Breast epithelium (tissue), 4 donors: Measurements from ENCODE around the gene GAST. TPM values are rescaled to one million over a fixed set of nuclear protein-coding genes. Genes with fewer than 3 reads are reported as not detected.
A peak's percentile ranks its signal among the peaks of the same experiment; 100 is the strongest.

Experiments used
- DNase-seq, 2 donors: peaks; one replicate each; pipeline ENCODE4 v3.0.0-alpha.2; 2019; ENCODE audit warnings: low spot score in 2 of 2
- H3K27ac ChIP-seq, 2 donors: fragments of 200-600 bp; sonication (generic) in 1 of 2; one replicate each; pipeline ENCODE4 v1.5.1; 2016 to 2019; ENCODE audit warnings: mild to moderate bottlenecking in 1 of 2
- H3K27me3 ChIP-seq, 2 donors: fragments of 200-600 bp; sonication (generic) in 1 of 2; one replicate each; pipeline versions ENCODE4 v1.5.1 to v1.6.0; 2017 to 2019; ENCODE audit warnings: control low read depth in 1 of 2, mild to moderate bottlenecking in 1 of 2
- H3K36me3 ChIP-seq: fragments of 200-600 bp; one replicate; pipeline ENCODE4 v1.5.1; 2019
- H3K4me1 ChIP-seq, 2 donors: fragments of 200-600 bp; sonication (generic); one replicate each; pipeline ENCODE4 v1.5.1; 2016 to 2019; ENCODE audit warnings: control low read depth in 1 of 2
- H3K4me3 ChIP-seq, 3 donors: fragments of 200-600 bp; sonication (generic); 1 replicate in 2 of 3; 2 replicates in 1 of 3; pipeline ENCODE4 v1.5.1; 2016 to 2019; ENCODE audit warnings: mild to moderate bottlenecking in 3 of 3, moderate library complexity in 2 of 3
- H3K9me3 ChIP-seq, 2 donors: fragments of 200-600 bp; sonication (generic) in 1 of 2; one replicate each; pipeline ENCODE4 v1.5.1; 2016 to 2019; ENCODE audit warnings: control low read depth in 1 of 2
- POLR2A ChIP-seq: fragments of 450-650 bp; IDR thresholded peaks from one replicate; pipeline ENCODE4 v1.6.1; 2016; ENCODE audit warnings: antibody characterized with exemption, mild to moderate bottlenecking, moderate library complexity
- POLR2AphosphoS5 ChIP-seq, 3 donors: sonication (generic); formaldehyde crosslinking; IDR thresholded peaks; one replicate each; pipeline ENCODE4 v1.6.1; 2017; ENCODE audit warnings: antibody characterized with exemption in 3 of 3
- intact Hi-C: fragments of 100-400 bp; cut with DNase I; formaldehyde crosslinking; loops from one replicate; pipeline ENCODE4 v1.15.1; 2023; ENCODE audit warnings: low total_unique reads
- total RNA-seq, 3 donors: library from RNA; depleted of rRNA; stranded (reverse); fragments of >200 nt; gene quantifications; one replicate each; pipeline ENCODE4 v1.1.0, GENCODE V29; 2016
- TF ChIP-seq, protein P1 (sequence below), 3 donors: fragments of 450-650 bp; IDR thresholded peaks; one replicate each; pipeline ENCODE4 v1.5.1; 2016 to 2017; ENCODE audit warnings: antibody characterized with exemption in 3 of 3, mild to moderate bottlenecking in 3 of 3, moderate library complexity in 3 of 3

Gene GAST
- total RNA-seq, 3 donors from 2014 or later: not detected

DNA sequence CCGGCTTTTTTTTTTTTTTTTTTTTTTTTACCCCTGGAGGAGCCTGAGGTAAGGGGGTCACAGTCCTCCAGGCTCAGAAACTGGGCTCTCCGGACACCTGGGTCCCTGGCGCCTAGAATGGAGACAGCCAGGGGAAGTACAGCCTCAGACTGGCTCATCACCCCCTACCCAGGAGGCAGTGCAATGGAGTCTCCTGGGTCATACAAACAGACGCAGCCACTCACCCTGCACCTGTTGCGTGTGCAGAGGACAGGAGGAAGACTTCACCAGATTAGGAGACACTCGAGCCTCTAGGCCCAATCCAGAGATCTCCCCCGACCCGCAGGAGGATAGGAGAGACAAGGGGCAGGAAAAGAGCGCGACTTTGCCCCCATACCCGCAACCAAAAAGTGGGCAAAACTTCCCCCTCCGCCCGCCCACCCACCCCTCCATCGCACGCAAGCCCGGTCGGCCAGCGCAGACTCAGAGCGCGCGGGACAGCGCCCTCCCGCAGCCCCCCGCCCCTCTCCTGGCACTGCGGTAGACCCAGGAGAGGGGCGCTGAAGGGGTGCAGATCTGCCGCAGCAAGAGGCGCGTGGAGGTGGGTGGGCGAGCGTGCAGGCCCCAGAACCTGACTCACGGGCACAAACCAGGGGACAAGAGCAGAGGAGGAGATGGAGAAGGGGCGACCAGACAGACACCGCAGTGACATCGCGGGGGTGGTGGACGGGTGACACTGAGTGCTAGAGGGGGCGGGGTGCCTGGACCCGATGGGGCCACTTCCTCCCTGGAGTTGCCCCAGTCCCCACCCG, 21.4 kb downstream of the GAST start:
- TF ChIP-seq POLR2A (no peak), POLR2AphosphoS5 (IDR thresholded peaks at IDR 0.05) (no peak)
- TF ChIP-seq, protein P1, sequence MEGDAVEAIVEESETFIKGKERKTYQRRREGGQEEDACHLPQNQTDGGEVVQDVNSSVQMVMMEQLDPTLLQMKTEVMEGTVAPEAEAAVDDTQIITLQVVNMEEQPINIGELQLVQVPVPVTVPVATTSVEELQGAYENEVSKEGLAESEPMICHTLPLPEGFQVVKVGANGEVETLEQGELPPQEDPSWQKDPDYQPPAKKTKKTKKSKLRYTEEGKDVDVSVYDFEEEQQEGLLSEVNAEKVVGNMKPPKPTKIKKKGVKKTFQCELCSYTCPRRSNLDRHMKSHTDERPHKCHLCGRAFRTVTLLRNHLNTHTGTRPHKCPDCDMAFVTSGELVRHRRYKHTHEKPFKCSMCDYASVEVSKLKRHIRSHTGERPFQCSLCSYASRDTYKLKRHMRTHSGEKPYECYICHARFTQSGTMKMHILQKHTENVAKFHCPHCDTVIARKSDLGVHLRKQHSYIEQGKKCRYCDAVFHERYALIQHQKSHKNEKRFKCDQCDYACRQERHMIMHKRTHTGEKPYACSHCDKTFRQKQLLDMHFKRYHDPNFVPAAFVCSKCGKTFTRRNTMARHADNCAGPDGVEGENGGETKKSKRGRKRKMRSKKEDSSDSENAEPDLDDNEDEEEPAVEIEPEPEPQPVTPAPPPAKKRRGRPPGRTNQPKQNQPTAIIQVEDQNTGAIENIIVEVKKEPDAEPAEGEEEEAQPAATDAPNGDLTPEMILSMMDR (IDR thresholded peaks at IDR 0.05): no peak
- H3K27me3 ChIP-seq: peaks cover 10 to 41% of the 10 kb centered on the region in 2 donors
- no peaks in the 10 kb centered on the region for H3K9me3 ChIP-seq
- H3K4me1 ChIP-seq: peaks cover 10% of the 10 kb centered on the region in 2 donors
- H3K27ac ChIP-seq: no peak overlapping the region
- H3K4me3 ChIP-seq: peak overlapping the region in 2 of 3 donors; percentile 58 to 83
- no peaks in the 10 kb centered on the region for H3K36me3 ChIP-seq
- intact Hi-C loops: no loop called here
- no peak for DNase-seq

DNA sequence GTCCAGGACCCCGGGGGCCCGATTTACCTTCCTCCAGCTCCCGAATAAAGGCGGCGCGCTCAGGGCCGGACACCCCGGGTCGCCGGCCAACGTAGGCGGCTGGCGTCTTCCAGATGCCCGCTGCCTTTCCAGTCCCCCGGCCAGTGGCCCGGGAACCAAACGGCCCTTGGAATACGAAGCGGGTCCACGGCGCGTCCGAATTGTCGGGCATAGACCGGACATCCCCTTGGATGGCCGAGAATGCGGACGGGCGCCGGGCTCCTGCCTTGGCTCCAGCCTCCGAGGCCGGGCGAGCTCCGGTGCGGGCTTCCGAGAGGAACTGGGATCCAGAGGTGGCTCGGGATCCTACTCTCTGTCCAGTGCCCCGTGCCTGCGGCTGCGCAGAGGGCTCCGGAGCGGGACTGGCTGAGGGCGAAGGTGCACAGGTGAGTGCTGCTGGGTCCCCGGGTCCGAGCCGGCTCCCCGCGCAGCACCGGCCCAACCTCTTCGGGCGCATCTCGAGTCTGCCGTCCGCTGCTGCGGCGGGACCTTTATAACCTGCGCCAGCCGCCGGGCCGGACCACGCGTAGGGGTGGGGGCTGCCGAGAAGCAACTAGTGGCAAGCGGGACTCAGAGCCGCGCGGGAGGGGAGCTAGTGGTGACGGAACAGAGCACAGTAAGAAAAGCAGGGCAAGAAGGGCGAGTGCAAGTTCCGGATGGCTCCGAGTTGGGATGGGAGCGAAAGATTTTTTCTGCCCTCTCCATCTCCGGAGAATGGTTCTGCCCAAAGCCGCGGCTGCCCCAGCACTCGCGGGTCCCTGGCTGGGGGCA, 22.2 kb downstream of the GAST start, which contains the start of gene HAP1:
Gene HAP1, minus strand, starts transcription at position 505 of the 810 bp plus-strand sequence. Its CDS starts 9 bp downstream, at position 496.
- H3K4me3 ChIP-seq: peak within 1 kb of the TSS; percentile 28 to 83 (median 58)
- H3K4me1 ChIP-seq: peaks cover 10% of the 10 kb centered on the region in 2 donors
- H3K9me3 ChIP-seq: no peaks in the 10 kb centered on the region
- intact Hi-C loops: no loop called here
- H3K36me3 ChIP-seq: no peaks in the 10 kb centered on the region
- peak within 1 kb of the TSS in 1 of 2 donors; percentile 12 for H3K27ac ChIP-seq
- peak in 1 of 3 donors; percentile 14 for TF ChIP-seq POLR2AphosphoS5 (IDR thresholded peaks at IDR 0.05)
- TF ChIP-seq, protein P1 (IDR thresholded peaks at IDR 0.05): no peak
- peaks cover 10 to 41% of the 10 kb centered on the region in 2 donors for H3K27me3 ChIP-seq
- no peak for DNase-seq

DNA sequence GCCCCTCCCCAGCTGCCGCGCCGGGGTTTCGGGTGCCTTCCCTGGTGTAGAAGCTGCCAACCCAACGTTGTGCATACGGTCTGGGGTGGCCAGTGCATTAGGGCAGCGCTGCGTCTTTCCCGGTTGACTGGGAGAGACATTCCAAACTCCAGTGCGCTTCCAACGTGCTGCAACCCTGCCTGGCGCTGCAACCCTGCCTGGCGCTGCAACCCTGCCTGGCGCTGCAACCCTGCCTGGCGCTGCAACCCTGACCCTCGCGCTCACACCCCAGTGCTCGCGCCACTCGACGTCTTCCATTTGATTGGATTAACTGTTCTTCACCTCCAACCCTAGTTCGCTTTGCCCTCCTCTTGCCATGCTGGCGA, 22.8 kb downstream of the GAST start:
- peak overlapping the region in 1 of 2 donors; percentile 12 for H3K27ac ChIP-seq
- H3K27me3 ChIP-seq: peaks cover 10 to 41% of the 10 kb centered on the region in 2 donors
- TF ChIP-seq, protein P1 (IDR thresholded peaks at IDR 0.05): no peak
- TF ChIP-seq POLR2A (no peak), POLR2AphosphoS5 (IDR thresholded peaks at IDR 0.05) (no peak)
- H3K9me3 ChIP-seq: no peaks in the 10 kb centered on the region
- H3K36me3 ChIP-seq: no peaks in the 10 kb centered on the region
- DNase-seq: no peak
- H3K4me3 ChIP-seq: peak overlapping the region; percentile 28 to 83 (median 58)
- H3K4me1 ChIP-seq: peaks cover 10% of the 10 kb centered on the region in 2 donors
- intact Hi-C loops: loop anchor here (5.0 kb wide), 1 partner anchor 67 kb away; no protein-coding TSS in a partner anchor

DNA sequence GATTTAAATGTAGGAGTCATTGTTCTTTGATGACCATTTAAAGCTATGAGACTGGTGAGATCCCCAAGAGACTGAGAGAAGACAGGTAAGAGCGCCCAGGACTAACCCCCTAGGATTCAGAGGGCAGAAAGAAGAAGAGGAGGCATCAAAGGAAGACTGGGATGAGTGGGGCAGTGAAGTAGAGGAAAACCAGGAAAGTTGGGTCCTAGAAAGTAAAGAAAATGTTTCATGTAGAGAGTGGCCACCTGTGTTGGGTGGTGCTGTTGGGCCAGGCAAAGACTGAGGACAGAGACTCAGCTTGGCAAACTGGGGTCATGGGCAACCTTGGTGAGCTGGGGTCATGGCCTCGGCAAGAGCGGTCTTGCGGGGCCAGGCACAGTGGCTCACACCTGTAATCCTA, 23.6 kb downstream of the GAST start:
- Histone ChIP-seq H3K27me3 (peaks cover 10 to 41% of the 10 kb centered on the region in 2 donors), H3K4me1 (peaks cover 10% of the 10 kb centered on the region in 2 donors), H3K36me3 (no peaks in the 10 kb centered on the region), H3K4me3 (no peak overlapping the region), H3K27ac (no peak overlapping the region), H3K9me3 (no peaks in the 10 kb centered on the region)
- intact Hi-C loops: loop anchor here (5.0 kb wide), 1 partner anchor 67 kb away; no protein-coding TSS in a partner anchor
- TF ChIP-seq POLR2A (no peak), POLR2AphosphoS5 (IDR thresholded peaks at IDR 0.05) (no peak)
- TF ChIP-seq, protein P1 (IDR thresholded peaks at IDR 0.05): no peak
- DNase-seq: no peak
